SK-N-SH (cell line): ENCODE data around the gene CORT.
A peak's percentile ranks its signal among the peaks of the same experiment; 100 is the strongest.

ENCODE experiments used
- CHD2 ChIP-seq: fragments of 150-350 bp; IDR thresholded peaks from 2 replicates; pipeline ENCODE4 v1.6.1; 2018; ENCODE audit warnings: low read length; ENCODE audit not compliant: partially characterized antibody
- CTCF ChIP-seq: fragments of 200-600 bp; sonication (generic); IDR thresholded peaks from 2 replicates; pipeline ENCODE4 v1.6.1; 2017; ENCODE audit warnings: antibody characterized with exemption, mild to moderate bottlenecking, moderate library complexity
- EZH2phosphoT487 ChIP-seq: fragments of 200-600 bp; sonication (generic); IDR thresholded peaks from 2 replicates; pipeline ENCODE4 v1.6.1; 2017; ENCODE audit warnings: low read depth, mixed run types, mild to moderate bottlenecking, antibody characterized with exemption, moderate library complexity, borderline replicate concordance
- FOXM1 ChIP-seq: IDR thresholded peaks from 2 replicates; pipeline ENCODE4 v1.4.0; 2012; ENCODE audit warnings: low read depth, mild to moderate bottlenecking
- GABPA ChIP-seq: IDR thresholded peaks from 2 replicates; pipeline ENCODE4 v1.4.0; 2012; ENCODE audit warnings: low read depth, mild to moderate bottlenecking
- POLR2AphosphoS5 ChIP-seq: IDR thresholded peaks from 2 replicates; pipeline ENCODE4 v1.6.1; 2012; ENCODE audit warnings: low read depth, low read length
- TF ChIP-seq, protein P1 (sequence below): fragments of 150-350 bp; IDR thresholded peaks from 2 replicates; pipeline ENCODE4 v1.6.1; 2017; ENCODE audit warnings: antibody characterized with exemption, low read length, low read depth, borderline replicate concordance

- no peak for TF ChIP-seq EZH2phosphoT487
- no peak for TF ChIP-seq CTCF
- TF ChIP-seq POLR2AphosphoS5 = 0 out of 2 replicates have a peak, but pooled peaks have one; percentile 10
- TF ChIP-seq GABPA = no peak
- TF ChIP-seq FOXM1 = no peak
- TF ChIP-seq CHD2 = no peak
- TF ChIP-seq, protein P1, sequence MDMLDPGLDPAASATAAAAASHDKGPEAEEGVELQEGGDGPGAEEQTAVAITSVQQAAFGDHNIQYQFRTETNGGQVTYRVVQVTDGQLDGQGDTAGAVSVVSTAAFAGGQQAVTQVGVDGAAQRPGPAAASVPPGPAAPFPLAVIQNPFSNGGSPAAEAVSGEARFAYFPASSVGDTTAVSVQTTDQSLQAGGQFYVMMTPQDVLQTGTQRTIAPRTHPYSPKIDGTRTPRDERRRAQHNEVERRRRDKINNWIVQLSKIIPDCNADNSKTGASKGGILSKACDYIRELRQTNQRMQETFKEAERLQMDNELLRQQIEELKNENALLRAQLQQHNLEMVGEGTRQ = no peak
Observed at GRCh38 chr1:10457875-10458274, 8.0 kb downstream of the CORT start.
